Measurements from ENCODE around the gene ACTR3.

The ACTR3 gene

DNA sequence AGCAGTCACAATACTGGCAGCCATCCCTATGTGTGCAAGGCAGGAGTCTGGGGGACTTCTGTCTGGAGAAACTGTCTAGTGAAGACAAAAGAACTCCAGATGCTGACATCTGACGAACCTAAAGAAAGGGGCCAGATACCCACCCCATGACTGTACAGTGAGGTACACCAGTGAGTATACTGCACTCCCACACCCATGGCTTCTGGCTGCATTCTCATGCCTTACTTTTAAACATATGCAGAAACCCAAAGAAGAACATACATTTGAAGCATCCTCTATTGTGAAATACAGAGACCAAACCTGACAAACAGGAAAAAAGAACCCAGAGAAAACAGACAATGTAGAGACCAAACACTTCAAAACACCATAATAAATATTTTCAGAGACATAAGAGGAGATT, 102.2 kb downstream of the ACTR3 start:
- in situ Hi-C loops (cut with MboI; ENCODE audit: low sequenced_read_pairs) = no loop called here

DNA sequence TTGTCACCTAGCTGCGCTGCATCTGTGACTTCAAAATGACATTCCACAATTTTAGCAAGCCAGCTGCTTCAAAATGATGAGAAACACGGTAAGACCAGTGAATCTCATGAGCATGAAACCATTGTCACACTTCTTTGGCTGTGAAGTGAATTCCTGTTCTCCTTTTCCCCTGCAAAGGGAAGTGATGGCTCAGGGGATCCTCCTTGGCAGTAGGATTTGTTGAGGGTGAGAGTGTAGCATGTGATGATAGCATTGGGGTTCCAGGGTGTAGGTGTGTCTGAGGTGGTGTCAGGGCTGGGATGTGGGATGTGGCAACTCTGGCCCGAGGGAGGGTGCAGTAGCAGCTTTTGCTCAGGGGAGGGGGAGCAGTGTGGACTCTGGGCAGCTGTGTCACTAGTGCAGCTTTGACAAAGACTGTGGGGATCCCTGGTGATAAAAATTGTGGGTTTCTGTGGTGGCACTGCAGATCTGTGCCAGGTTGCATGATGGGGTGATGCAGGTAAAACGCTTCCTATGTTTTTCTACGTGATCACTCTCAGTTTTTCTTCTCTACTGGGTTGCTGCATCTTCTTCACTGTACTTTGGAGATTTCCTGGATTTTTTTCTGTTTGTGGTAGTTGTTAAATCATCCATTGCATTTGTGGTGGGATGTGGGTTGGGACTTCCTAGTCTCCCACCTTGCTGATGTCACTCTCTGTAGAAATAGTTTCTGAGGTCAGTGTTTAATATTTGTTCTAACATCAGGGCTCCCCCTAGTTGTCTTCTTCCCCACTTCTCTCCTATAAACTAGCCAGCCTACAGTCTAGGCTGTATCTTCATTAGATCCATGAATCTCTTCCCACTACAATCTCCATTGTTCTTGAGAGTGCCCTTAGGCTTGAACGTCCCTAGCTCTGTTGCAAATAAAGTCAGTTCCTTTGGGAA, 107.0 kb downstream of the ACTR3 start:
- in situ Hi-C loops (cut with MboI; ENCODE audit: low sequenced_read_pairs) = no loop called here

GRCh38 chr2:114001152-114001551, 111.3 kb downstream of the ACTR3 start:
- in situ Hi-C loops (cut with MboI; ENCODE audit: low sequenced_read_pairs) = no loop called here

- in situ Hi-C loops (cut with MboI; ENCODE audit: low sequenced_read_pairs) = no loop called here
Measured at GRCh38 chr2:114001937-114002336, 112.0 kb downstream of the ACTR3 start.

GRCh38 chr2:114005110-114005783, 115.4 kb downstream of the ACTR3 start:
- in situ Hi-C loops (cut with MboI; ENCODE audit: low sequenced_read_pairs) = no loop called here

GRCh38 chr2:114006460-114006859, 116.6 kb downstream of the ACTR3 start:
- in situ Hi-C loops (cut with MboI; ENCODE audit: low sequenced_read_pairs) = no loop called here

DNA sequence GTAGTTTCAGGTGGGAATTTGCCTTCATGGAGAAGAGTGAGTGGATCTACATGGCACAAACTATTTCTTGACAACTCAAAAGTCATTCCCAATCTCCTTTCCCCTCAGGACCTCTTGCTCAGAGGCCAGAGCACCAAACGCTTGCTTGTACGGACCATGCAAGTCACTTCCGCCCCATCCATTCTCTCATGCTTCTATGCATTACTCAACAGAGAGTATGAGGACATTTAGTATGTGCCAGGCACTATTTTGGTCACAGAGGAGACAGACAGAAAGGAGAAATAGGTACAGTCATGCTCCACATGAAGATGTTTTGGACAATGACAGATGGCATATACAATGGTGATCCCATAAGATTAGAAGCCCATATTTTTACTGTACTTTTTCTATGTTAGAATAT, 117.5 kb downstream of the ACTR3 start:
- in situ Hi-C loops (cut with MboI; ENCODE audit: low sequenced_read_pairs) = no loop called here

- in situ Hi-C loops (cut with MboI; ENCODE audit: low sequenced_read_pairs) = no loop called here
Measured at GRCh38 chr2:114008720-114009119, 118.8 kb downstream of the ACTR3 start.

DNA sequence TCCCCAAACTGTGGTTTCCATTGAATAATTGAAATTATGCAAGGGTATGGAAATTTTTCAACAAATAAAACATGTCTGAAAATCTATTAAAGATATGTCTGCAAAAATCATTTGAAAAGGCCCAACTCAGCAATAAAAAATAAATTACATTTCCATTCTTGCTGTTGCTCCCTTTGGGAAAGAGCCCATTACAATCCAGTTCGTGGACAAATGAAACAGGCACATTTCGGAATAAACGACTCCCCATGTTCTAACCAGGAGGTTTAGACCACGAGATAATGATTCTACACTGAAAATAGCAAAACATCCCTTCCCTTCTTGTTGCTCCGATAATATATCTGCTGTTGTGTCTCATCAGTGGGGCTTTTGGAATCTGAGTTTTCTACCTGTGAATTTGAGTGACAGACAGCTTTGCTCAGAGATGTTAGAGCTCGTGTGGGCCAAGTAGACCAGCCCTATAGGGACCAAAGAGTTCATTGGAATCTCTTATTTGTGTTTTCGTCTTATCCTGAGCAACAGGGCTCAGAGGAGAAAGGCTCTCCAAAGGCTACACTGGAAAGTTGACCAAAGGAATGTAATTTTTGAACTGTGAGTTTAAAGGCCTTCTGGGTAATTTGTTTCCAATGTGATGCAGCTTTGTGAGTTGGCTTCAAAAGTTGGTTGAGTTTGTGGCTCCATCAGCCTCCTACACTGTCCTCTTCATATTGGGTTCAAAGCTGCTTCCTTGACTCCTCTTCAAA, 119.5 kb downstream of the ACTR3 start:
- in situ Hi-C loops (cut with MboI; ENCODE audit: low sequenced_read_pairs) = no loop called here

- in situ Hi-C loops (cut with MboI; ENCODE audit: low sequenced_read_pairs) = no loop called here
Measured at GRCh38 chr2:114010001-114010400, 120.1 kb downstream of the ACTR3 start.

- in situ Hi-C loops (cut with MboI; ENCODE audit: low sequenced_read_pairs) = no loop called here
Measured at GRCh38 chr2:114011713-114012112, 121.8 kb downstream of the ACTR3 start.
